ENCODE results near the gene CLEC12A. TPM values are rescaled to one million over a fixed set of nuclear protein-coding genes. Genes with fewer than 3 reads are reported as not detected.

Gene CLEC12A
- polyA plus RNA-seq, 2 of the 4 experiments (the other 2 are of a cell fraction): not detected

DNA sequence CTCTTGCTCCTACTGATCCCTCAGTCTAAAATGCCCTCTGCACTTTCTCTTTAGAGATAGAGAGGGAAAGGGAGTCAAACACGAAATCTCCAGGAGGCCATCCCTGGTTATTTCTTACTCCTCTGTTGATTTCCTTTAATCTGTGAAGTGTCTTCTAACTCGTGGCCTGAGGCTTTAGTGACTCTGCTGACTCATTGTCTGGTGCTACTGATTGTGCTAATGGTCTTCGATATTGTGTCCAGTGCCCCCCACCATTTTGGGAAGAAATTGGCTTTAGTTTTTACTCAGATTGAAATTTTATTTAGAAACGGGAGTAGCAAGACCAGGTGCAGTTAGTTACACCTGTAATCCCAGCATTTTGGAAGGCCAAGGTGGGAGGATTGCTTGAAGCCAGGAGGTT, 60.1 kb downstream of the CLEC12A start:
- Histone ChIP-seq H3K27ac (peak overlapping the region; percentile 1 to 42; a peak in 4 of 6 replicates), H3K4me1 (peaks cover 13% of the 10 kb centered on the region; the same call in 2 of the 3 replicates), H3K4me3 (no peak overlapping the region), H3K4me2 (peak overlapping the region; percentile 36), H3K9me3 (no peaks in the 10 kb centered on the region)
- peak in 1 of 2 experiments; percentile 33 for DNase-seq (ENCODE audit: low read depth in 1 of 2, low spot score in 1 of 2)
- ChIA-PET CTCF (interaction anchor here (0.8 to 1.4 kb wide), 2 partner anchors 21 to 109 kb away, joined by 3 read pairs; no protein-coding TSS in a partner anchor), POLR2A (no interaction called here)
- no peak for FAIRE-seq
- ATAC-seq: peak in 1 of 2 experiments; percentile 42; a peak in 2 of 6 replicates
- WGBS (ENCODE audit: missing lambda C conversion rate): 32% methylated on average over 4 of the region's 4 CpGs
- TF ChIP-seq, protein P1, sequence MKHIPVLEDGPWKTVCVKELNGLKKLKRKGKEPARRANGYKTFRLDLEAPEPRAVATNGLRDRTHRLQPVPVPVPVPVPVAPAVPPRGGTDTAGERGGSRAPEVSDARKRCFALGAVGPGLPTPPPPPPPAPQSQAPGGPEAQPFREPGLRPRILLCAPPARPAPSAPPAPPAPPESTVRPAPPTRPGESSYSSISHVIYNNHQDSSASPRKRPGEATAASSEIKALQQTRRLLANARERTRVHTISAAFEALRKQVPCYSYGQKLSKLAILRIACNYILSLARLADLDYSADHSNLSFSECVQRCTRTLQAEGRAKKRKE (CRISPR knock-in tag; IDR thresholded peaks at IDR 0.05; ENCODE audit: low read depth): no peak

DNA sequence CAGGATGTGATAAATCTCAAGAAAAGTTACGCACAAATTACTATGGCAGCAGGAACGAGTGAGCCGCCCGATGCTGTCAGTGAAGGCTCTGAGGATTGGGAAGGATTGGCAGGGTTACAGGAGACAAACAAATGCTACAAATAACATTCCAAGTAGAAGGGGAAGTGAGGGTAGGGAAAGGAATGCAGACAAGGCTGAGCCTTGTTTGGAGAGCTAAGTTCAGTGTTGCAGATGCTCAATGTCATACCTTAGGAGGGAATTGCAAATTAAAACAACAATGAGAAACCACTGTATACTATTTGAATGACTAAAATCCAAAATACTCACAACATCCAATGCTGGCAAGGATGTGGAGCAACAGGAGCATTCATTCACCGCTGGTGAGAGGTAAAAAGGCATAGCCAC, 60.6 kb downstream of the CLEC12A start:
- H3K4me1 ChIP-seq: peaks cover 13% of the 10 kb centered on the region; the same call in 2 of the 3 replicates
- H3K4me3 ChIP-seq: no peak overlapping the region
- FAIRE-seq: no peak
- CTCF ChIA-PET: interaction anchor here (0.8 to 1.4 kb wide), 4 partner anchors 22 to 234 kb away, joined by 3 to 5 read pairs (median 4); no protein-coding TSS in a partner anchor
- peak overlapping the region; percentile 36 for H3K4me2 ChIP-seq
- no peak for TF ChIP-seq JUN (IDR thresholded peaks at IDR 0.05)
- no peak for TF ChIP-seq HEYL (CRISPR knock-in tag; IDR thresholded peaks at IDR 0.05)
- TF ChIP-seq CEBPB (IDR thresholded peaks at IDR 0.05): no peak
- TF ChIP-seq CHD2 (IDR thresholded peaks at IDR 0.05; ENCODE audit: low read length, partially characterized antibody): no peak
- TF ChIP-seq, protein P2, sequence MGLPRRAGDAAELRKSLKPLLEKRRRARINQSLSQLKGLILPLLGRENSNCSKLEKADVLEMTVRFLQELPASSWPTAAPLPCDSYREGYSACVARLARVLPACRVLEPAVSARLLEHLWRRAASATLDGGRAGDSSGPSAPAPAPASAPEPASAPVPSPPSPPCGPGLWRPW (IDR thresholded peaks at IDR 0.05): no peak
- no peak for TF ChIP-seq PHF8 (IDR thresholded peaks at IDR 0.05; ENCODE audit: borderline replicate concordance, low read depth)
- no peak for TF ChIP-seq EHF (CRISPR knock-in tag; IDR thresholded peaks at IDR 0.05)
- TF ChIP-seq CHD4 (IDR thresholded peaks at IDR 0.05; ENCODE audit: borderline replicate concordance): no peak
- TF ChIP-seq EP300 (IDR thresholded peaks at IDR 0.05): no peak
- TF ChIP-seq JUNB (IDR thresholded peaks at IDR 0.05): no peak
- no peak for TF ChIP-seq TFCP2L1 (CRISPR knock-in tag; IDR thresholded peaks at IDR 0.05)
- TF ChIP-seq RCOR1 (IDR thresholded peaks at IDR 0.05; ENCODE audit: low read depth, low read length): no peak
- no peak for TF ChIP-seq GATA3 (IDR thresholded peaks at IDR 0.05; ENCODE audit: borderline replicate concordance)
- no peak for TF ChIP-seq NFE2L2 (conservative IDR thresholded peaks at IDR 0.05; ENCODE audit: low read length)
- 0 out of 6 replicates have a peak overlapping the region, but pooled peaks of 1 of the 2 experiments have one; percentile 42 for H3K27ac ChIP-seq
- DNase-seq (ENCODE audit: low read depth in 1 of 2, low spot score in 1 of 2): peak in 1 of 2 experiments; percentile 61
- 36% methylated on average over 5 of the region's 5 CpGs for WGBS (ENCODE audit: missing lambda C conversion rate)
- POLR2A ChIA-PET: interaction anchor here (0.6 kb wide), 1 partner anchor 169 kb away, joined by 5 read pairs; no protein-coding TSS in a partner anchor
- no peaks in the 10 kb centered on the region for H3K9me3 ChIP-seq
- peak; percentile 76 to 87; a peak in 5 of 6 replicates for ATAC-seq

DNA sequence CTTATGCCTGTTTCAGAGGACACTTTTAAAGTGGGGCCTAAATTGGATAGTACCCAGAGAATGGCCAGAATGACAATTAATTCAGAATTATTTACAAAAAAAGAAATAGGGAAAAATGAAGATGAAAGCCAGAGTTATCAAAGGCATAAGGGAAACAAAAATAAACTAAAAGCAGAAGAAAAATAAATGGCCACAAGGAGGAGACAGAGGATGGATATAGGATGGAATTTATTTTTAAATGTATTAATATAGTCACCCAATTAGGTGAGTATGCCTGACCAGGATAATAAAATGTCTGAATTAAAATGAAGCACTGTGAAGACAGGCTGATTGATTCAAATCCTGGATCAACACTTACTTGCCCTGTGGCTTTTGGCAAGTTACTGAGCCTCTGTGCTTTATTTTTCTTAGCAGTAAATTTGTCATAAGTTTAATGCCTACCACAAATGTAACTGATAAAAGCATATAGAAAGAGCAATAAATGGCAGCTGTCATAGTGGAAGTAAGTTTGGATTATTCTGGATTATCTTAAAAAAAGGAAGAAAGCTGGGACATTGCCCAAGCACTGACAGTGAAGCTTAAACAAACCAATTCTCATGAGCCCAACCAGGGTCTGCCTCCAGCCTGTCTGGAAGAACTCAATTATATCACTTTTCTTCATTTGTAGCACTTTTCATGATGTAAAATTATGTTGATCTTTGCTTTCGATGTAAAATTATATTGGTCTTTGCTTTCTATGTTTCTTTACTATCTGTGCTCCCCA, 62.8 kb downstream of the CLEC12A start:
- 23% methylated on average over 1 of the region's 1 CpG for WGBS (ENCODE audit: missing lambda C conversion rate)
- Histone ChIP-seq H3K4me3 (no peak overlapping the region), H3K27ac (no peak overlapping the region), H3K4me2 (no peak overlapping the region), H3K9me3 (no peaks in the 10 kb centered on the region), H3K4me1 (peaks cover 13% of the 10 kb centered on the region; the same call in 2 of the 3 replicates)
- ATAC-seq (0 out of 6 replicates have a peak, but pooled peaks of 1 of the 2 experiments have one; percentile 31), FAIRE-seq (no peak), DNase-seq (ENCODE audit: low read depth in 1 of 2, low spot score in 1 of 2) (no peak)
- TF ChIP-seq, protein P3, sequence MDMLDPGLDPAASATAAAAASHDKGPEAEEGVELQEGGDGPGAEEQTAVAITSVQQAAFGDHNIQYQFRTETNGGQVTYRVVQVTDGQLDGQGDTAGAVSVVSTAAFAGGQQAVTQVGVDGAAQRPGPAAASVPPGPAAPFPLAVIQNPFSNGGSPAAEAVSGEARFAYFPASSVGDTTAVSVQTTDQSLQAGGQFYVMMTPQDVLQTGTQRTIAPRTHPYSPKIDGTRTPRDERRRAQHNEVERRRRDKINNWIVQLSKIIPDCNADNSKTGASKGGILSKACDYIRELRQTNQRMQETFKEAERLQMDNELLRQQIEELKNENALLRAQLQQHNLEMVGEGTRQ (IDR thresholded peaks at IDR 0.05): no peak
- TF ChIP-seq SMC3 (IDR thresholded peaks at IDR 0.05): peak; percentile 79
- TF ChIP-seq, protein P4, sequence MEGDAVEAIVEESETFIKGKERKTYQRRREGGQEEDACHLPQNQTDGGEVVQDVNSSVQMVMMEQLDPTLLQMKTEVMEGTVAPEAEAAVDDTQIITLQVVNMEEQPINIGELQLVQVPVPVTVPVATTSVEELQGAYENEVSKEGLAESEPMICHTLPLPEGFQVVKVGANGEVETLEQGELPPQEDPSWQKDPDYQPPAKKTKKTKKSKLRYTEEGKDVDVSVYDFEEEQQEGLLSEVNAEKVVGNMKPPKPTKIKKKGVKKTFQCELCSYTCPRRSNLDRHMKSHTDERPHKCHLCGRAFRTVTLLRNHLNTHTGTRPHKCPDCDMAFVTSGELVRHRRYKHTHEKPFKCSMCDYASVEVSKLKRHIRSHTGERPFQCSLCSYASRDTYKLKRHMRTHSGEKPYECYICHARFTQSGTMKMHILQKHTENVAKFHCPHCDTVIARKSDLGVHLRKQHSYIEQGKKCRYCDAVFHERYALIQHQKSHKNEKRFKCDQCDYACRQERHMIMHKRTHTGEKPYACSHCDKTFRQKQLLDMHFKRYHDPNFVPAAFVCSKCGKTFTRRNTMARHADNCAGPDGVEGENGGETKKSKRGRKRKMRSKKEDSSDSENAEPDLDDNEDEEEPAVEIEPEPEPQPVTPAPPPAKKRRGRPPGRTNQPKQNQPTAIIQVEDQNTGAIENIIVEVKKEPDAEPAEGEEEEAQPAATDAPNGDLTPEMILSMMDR (IDR thresholded peaks at IDR 0.05): peak; percentile 62
- peak; percentile 78 to 80 for TF ChIP-seq RAD21 (conservative IDR thresholded peaks at IDR 0.05 in 1 of 2, IDR thresholded peaks at IDR 0.05 in 1 of 2)
- POLR2A ChIA-PET: interaction anchor here (0.5 kb wide), 1 partner anchor 162 kb away, joined by 3 read pairs; no protein-coding TSS in a partner anchor
- CTCF ChIA-PET: interaction anchor here (0.7 to 3.6 kb wide), 8 partner anchors 9 to 155 kb away, joined by 3 to 31 read pairs (median 3); no protein-coding TSS in a partner anchor
